Tibial artery (tissue), 4 donors: ENCODE measurements around the gene PHF21A.
A peak's percentile ranks its signal among the peaks of the same experiment; 100 is the strongest.

Experiments
- DNase-seq, 2 donors: peaks; one replicate each; pipeline ENCODE4 v3.0.0-alpha.2; 2019
- H3K27ac ChIP-seq, 2 donors: fragments of 200-600 bp; sonication (generic) in 1 of 2; 1 replicate in 1 of 2; 2 replicates in 1 of 2; pipeline ENCODE4 v1.5.1; 2018 to 2019; ENCODE audit warnings: mild to moderate bottlenecking in 1 of 2
- H3K27me3 ChIP-seq, 2 donors: fragments of 200-600 bp; sonication (generic) in 1 of 2; one replicate each; pipeline versions ENCODE4 v1.5.1 to v1.6.0; 2016 to 2019
- H3K36me3 ChIP-seq, 3 donors: fragments of 200-600 bp; sonication (generic) in 2 of 3; one replicate each; pipeline ENCODE4 v1.5.1; 2016 to 2019; ENCODE audit warnings: mild to moderate bottlenecking in 2 of 3
- H3K4me1 ChIP-seq, 4 donors: fragments of 200-600 bp; sonication (generic) in 2 of 4; 1 replicate in 3 of 4; 2 replicates in 1 of 4; pipeline ENCODE4 v1.5.1; 2016 to 2019
- H3K4me3 ChIP-seq, 2 donors: fragments of 200-600 bp; sonication (generic) in 1 of 2; 1 replicate in 1 of 2; 2 replicates in 1 of 2; pipeline ENCODE4 v1.5.1; 2018 to 2019; ENCODE audit warnings: mild to moderate bottlenecking in 2 of 2
- H3K9me3 ChIP-seq, 3 donors: fragments of 200-600 bp; sonication (generic) in 1 of 3; one replicate each; pipeline ENCODE4 v1.5.1; 2016 to 2019
- intact Hi-C: fragments of 100-400 bp; cut with DNase I; formaldehyde crosslinking; loops from one replicate; pipeline ENCODE4 v1.15.0; 2023; ENCODE audit warnings: low total_unique reads
- TF ChIP-seq, protein P1 (sequence below), 2 experiments: fragments of 200-600 bp in 1 of 2; fragments of 450-650 bp in 1 of 2; IDR thresholded peaks; one replicate each; pipeline ENCODE4 v1.5.1; 2017 to 2019; ENCODE audit warnings: antibody characterized with exemption in 2 of 2, mild to moderate bottlenecking in 1 of 2, moderate library complexity in 1 of 2

PHF21A gene

DNA sequence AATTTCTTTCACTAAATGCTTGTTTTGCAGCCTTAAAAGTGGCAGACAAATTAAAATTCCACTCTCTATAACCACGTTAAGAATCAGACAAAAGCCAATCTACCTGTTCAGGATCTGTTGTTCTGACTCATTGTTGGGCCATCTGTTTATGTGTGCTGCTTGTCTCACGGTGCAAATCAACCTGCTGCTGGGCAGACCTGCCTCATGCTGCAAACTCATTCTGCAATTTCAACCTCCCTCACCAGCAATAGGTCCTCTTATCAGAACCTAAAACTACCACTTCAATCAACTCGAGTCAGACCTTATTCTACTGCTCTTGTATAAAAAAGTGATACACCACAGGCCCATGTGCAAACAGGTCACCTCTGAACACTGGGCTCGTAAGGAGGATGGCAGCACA is 123.7 kb downstream of the PHF21A start:
- Histone ChIP-seq H3K36me3 (no peaks in the 10 kb centered on the region), H3K27me3 (no peaks in the 10 kb centered on the region), H3K4me3 (no peak overlapping the region), H3K4me1 (peaks cover 0 to 50% (median 28%) of the 10 kb centered on the region in 4 donors), H3K27ac (no peak overlapping the region), H3K9me3 (no peaks in the 10 kb centered on the region)
- no peak for DNase-seq
- intact Hi-C loops = no loop called here
- TF ChIP-seq, protein P1, sequence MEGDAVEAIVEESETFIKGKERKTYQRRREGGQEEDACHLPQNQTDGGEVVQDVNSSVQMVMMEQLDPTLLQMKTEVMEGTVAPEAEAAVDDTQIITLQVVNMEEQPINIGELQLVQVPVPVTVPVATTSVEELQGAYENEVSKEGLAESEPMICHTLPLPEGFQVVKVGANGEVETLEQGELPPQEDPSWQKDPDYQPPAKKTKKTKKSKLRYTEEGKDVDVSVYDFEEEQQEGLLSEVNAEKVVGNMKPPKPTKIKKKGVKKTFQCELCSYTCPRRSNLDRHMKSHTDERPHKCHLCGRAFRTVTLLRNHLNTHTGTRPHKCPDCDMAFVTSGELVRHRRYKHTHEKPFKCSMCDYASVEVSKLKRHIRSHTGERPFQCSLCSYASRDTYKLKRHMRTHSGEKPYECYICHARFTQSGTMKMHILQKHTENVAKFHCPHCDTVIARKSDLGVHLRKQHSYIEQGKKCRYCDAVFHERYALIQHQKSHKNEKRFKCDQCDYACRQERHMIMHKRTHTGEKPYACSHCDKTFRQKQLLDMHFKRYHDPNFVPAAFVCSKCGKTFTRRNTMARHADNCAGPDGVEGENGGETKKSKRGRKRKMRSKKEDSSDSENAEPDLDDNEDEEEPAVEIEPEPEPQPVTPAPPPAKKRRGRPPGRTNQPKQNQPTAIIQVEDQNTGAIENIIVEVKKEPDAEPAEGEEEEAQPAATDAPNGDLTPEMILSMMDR (IDR thresholded peaks at IDR 0.05) = no peak

- no peak overlapping the region for H3K4me3 ChIP-seq
- no peak overlapping the region for H3K27ac ChIP-seq
- no peaks in the 10 kb centered on the region for H3K9me3 ChIP-seq
- no peaks in the 10 kb centered on the region for H3K36me3 ChIP-seq
- intact Hi-C loops = no loop called here
- DNase-seq = no peak
- peaks cover 0 to 32% (median 20%) of the 10 kb centered on the region in 4 donors for H3K4me1 ChIP-seq
- H3K27me3 ChIP-seq = no peaks in the 10 kb centered on the region
- TF ChIP-seq, protein P1 (IDR thresholded peaks at IDR 0.05) = no peak
Observed at GRCh38 chr11:45995342-45995734, 125.9 kb downstream of the PHF21A start.

DNA sequence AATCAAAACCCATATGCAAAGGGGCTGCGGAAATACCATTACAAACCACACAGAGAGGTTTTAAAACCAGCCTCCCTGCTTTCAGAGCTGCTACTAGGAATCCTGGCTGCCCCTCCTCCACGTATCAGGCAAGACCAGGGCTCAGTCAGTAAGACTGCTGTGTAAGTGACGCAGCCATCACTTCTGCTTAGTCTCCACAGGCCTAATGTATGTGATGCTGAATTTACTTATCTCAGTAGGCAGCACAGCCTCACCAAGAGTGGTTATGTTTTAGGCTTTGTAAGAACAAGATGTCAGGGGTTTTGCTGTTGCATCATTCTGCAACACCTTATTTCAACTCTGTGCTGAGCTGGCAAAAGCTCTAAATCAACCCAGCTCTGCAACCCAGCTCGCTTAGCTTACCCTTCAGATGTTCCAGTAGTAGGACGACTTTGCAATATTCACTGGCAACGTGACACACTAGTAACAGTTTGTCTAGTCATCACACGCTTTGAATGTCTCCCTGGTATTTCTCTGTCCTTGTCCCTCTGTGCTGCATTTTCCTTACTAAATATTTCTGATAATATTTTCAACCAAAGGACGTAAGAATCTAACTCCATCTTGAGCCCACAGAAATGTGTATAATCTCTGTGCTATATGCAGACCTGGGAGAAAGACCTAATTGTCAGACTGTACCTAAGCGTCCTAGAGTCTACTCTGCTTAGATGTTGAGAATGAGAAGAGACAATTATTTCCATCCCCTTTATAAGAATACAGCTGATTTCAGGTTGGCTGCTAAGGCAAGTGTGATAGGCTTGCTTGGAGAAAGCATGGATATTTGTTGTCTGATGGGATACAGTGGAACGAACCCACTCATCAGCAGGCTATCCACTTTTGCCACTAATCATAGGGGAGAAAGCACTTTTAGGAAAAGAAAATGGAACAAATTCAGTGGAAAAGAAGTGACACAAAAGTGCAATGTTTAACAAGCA is 126.6 kb downstream of the PHF21A start:
- no peaks in the 10 kb centered on the region for H3K27me3 ChIP-seq
- H3K27ac ChIP-seq = peak overlapping the region in 1 of 2 donors; percentile 53
- TF ChIP-seq, protein P1 (IDR thresholded peaks at IDR 0.05) = no peak
- no peaks in the 10 kb centered on the region for H3K36me3 ChIP-seq
- no peak for DNase-seq
- H3K4me1 ChIP-seq = peaks cover 0 to 32% (median 20%) of the 10 kb centered on the region in 4 donors
- intact Hi-C loops = no loop called here
- no peak overlapping the region for H3K4me3 ChIP-seq
- no peaks in the 10 kb centered on the region for H3K9me3 ChIP-seq

- no peaks in the 10 kb centered on the region for H3K9me3 ChIP-seq
- no peaks in the 10 kb centered on the region for H3K27me3 ChIP-seq
- H3K27ac ChIP-seq = peak overlapping the region; percentile 29 to 53
- H3K4me1 ChIP-seq = peaks cover 0 to 32% (median 20%) of the 10 kb centered on the region in 4 donors
- TF ChIP-seq, protein P1 (IDR thresholded peaks at IDR 0.05) = no peak
- DNase-seq = peak in 1 of 2 donors; percentile 66
- H3K36me3 ChIP-seq = no peaks in the 10 kb centered on the region
- intact Hi-C loops = no loop called here
- H3K4me3 ChIP-seq = no peak overlapping the region
Observed at GRCh38 chr11:45993531-45994001, 127.7 kb downstream of the PHF21A start.

DNA sequence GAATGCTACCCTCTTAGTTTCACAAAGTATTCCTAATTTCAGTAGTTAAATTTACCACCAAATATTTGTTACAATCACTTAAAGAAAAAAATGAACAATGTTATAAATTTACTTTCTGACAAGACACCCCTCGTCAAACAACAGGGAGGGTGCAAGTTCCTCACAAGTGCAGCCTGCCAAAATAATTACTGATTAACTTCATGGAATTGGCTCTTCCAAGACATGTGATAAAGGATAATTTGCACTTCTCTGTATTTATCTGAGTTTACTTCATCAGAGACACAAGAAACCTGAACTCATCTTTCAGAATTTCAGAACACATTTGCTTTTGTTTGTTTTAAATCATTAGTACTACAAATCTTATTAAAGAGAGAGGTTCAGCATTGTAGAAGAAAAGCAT is 132.3 kb downstream of the PHF21A start:
- no peak overlapping the region for H3K4me3 ChIP-seq
- H3K27ac ChIP-seq = no peak overlapping the region
- no peaks in the 10 kb centered on the region for H3K36me3 ChIP-seq
- intact Hi-C loops = no loop called here
- H3K4me1 ChIP-seq = peaks cover 0 to 13% (median 10%) of the 10 kb centered on the region in 4 donors
- no peaks in the 10 kb centered on the region for H3K9me3 ChIP-seq
- TF ChIP-seq, protein P1 (IDR thresholded peaks at IDR 0.05) = no peak
- H3K27me3 ChIP-seq = no peaks in the 10 kb centered on the region
- DNase-seq = no peak
